HEK293 (cell line): ENCODE measurements around the gene DNAJB6.

Experiments
- TRIM28 ChIP-seq: IDR thresholded peaks from 2 replicates; pipeline ENCODE4 v1.6.1; 2011; ENCODE audit warnings: low read length, control low read depth, borderline replicate concordance
- ZBTB44 ChIP-seq: fragments of 450-650 bp; IDR thresholded peaks from 2 replicates; pipeline ENCODE4 v1.5.1; 2018; ENCODE audit warnings: missing biosample characterization, mild to moderate bottlenecking, missing genetic modification characterization
- TF ChIP-seq, protein P1 (sequence below): fragments of 450-650 bp; formaldehyde crosslinking; IDR thresholded peaks from 2 replicates; pipeline ENCODE4 v1.5.1; 2016; ENCODE audit warnings: missing biosample characterization, missing genetic modification characterization
- TF ChIP-seq, protein P2 (sequence below): fragments of 450-650 bp; formaldehyde crosslinking; IDR thresholded peaks from 2 replicates; pipeline ENCODE4 v1.5.1; 2016; ENCODE audit warnings: missing biosample characterization, missing genetic modification characterization

GRCh38 chr7:157312941-157313340 lies 23.9 kb upstream of the DNAJB6 start:
- TF ChIP-seq, protein P1, sequence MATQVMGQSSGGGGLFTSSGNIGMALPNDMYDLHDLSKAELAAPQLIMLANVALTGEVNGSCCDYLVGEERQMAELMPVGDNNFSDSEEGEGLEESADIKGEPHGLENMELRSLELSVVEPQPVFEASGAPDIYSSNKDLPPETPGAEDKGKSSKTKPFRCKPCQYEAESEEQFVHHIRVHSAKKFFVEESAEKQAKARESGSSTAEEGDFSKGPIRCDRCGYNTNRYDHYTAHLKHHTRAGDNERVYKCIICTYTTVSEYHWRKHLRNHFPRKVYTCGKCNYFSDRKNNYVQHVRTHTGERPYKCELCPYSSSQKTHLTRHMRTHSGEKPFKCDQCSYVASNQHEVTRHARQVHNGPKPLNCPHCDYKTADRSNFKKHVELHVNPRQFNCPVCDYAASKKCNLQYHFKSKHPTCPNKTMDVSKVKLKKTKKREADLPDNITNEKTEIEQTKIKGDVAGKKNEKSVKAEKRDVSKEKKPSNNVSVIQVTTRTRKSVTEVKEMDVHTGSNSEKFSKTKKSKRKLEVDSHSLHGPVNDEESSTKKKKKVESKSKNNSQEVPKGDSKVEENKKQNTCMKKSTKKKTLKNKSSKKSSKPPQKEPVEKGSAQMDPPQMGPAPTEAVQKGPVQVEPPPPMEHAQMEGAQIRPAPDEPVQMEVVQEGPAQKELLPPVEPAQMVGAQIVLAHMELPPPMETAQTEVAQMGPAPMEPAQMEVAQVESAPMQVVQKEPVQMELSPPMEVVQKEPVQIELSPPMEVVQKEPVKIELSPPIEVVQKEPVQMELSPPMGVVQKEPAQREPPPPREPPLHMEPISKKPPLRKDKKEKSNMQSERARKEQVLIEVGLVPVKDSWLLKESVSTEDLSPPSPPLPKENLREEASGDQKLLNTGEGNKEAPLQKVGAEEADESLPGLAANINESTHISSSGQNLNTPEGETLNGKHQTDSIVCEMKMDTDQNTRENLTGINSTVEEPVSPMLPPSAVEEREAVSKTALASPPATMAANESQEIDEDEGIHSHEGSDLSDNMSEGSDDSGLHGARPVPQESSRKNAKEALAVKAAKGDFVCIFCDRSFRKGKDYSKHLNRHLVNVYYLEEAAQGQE (tag by site-specific recombination), result no peak
- no peak for TF ChIP-seq ZBTB44
- TF ChIP-seq, protein P2, sequence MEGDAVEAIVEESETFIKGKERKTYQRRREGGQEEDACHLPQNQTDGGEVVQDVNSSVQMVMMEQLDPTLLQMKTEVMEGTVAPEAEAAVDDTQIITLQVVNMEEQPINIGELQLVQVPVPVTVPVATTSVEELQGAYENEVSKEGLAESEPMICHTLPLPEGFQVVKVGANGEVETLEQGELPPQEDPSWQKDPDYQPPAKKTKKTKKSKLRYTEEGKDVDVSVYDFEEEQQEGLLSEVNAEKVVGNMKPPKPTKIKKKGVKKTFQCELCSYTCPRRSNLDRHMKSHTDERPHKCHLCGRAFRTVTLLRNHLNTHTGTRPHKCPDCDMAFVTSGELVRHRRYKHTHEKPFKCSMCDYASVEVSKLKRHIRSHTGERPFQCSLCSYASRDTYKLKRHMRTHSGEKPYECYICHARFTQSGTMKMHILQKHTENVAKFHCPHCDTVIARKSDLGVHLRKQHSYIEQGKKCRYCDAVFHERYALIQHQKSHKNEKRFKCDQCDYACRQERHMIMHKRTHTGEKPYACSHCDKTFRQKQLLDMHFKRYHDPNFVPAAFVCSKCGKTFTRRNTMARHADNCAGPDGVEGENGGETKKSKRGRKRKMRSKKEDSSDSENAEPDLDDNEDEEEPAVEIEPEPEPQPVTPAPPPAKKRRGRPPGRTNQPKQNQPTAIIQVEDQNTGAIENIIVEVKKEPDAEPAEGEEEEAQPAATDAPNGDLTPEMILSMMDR (tag by site-specific recombination), result no peak
- no peak for TF ChIP-seq TRIM28
